NCI-H1694 treated with DMSO at 0.1 percent for 48 hours (cell line): ENCODE results near the gene PRDX4.
"Not testable (repeated sequence)": the region's sequence is repeated elsewhere in the genome, so short reads cannot be mapped to it uniquely, and the experiment has no call there.

Source experiments
- DNase-seq: peaks from one replicate; lab custom pipeline; 2025; lab: John Stamatoyannopoulos, UW

Gene PRDX4

GRCh38 chrX:23673108-23673507 lies 5.8 kb downstream of the PRDX4 start:
- DNase-seq, result no peak

- DNase-seq, result not testable (repeated sequence)
These were observed 9.2 kb downstream of the PRDX4 start for GRCh38 chrX:23676486-23676885.

- DNase-seq, result no peak
These were observed 24.9 kb downstream of the PRDX4 start for GRCh38 chrX:23692166-23692565.

GRCh38 chrX:23694606-23695005 lies 27.3 kb downstream of the PRDX4 start:
- DNase-seq, result no peak

GRCh38 chrX:23699636-23700194 lies 32.4 kb downstream of the PRDX4 start:
- DNase-seq, result no peak

- DNase-seq, result no peak
These were observed 37.4 kb downstream of the PRDX4 start for GRCh38 chrX:23704673-23705206.

- DNase-seq, result no peak
These were observed 37.9 kb downstream of the PRDX4 start for GRCh38 chrX:23705235-23705634.

- DNase-seq, result no peak
These were observed 52.9 kb downstream of the PRDX4 start for GRCh38 chrX:23720117-23720677.

- no peak for DNase-seq
These were observed 58.9 kb downstream of the PRDX4 start for GRCh38 chrX:23726191-23726590.

GRCh38 chrX:23727206-23727605 lies 59.9 kb downstream of the PRDX4 start:
- DNase-seq, result no peak

- DNase-seq, result no peak
These were observed 61.9 kb downstream of the PRDX4 start for GRCh38 chrX:23729214-23729613.

GRCh38 chrX:23731951-23732350 lies 64.7 kb downstream of the PRDX4 start:
- no peak for DNase-seq

- DNase-seq, result no peak
These were observed 65.4 kb downstream of the PRDX4 start for GRCh38 chrX:23732704-23733103.
